Measurements from ENCODE around the gene PRDM5. TPM values are rescaled to one million over a fixed set of nuclear protein-coding genes. Genes with fewer than 3 reads are reported as not detected.
A peak's percentile ranks its signal among the peaks of the same experiment; 100 is the strongest.

The PRDM5 gene
- total RNA-seq, 1 donor from 2014 or later: not detected

GRCh38 chr4:120865985-120866384, 56.5 kb downstream of the PRDM5 start:
- no peaks in the 10 kb centered on the region for H3K4me1 Mint-ChIP-seq (ENCODE audit: low read depth)

GRCh38 chr4:120864969-120865368, 57.6 kb downstream of the PRDM5 start:
- Mint-ChIP-seq H3K27ac (no peak overlapping the region), H3K4me3 (ENCODE audit: low read depth) (no peak overlapping the region), H3K4me1 (ENCODE audit: low read depth) (no peaks in the 10 kb centered on the region), H3K27me3 (ENCODE audit: low read depth) (peaks cover 8% of the 10 kb centered on the region), H3K9me3 (no peaks in the 10 kb centered on the region), H3K36me3 (ENCODE audit: low read depth) (no peaks in the 10 kb centered on the region)
- DNase-seq (ENCODE audit: low spot score): no peak
- intact Hi-C loops (cut with micrococcal nuclease): no loop called here

More at GRCh38 chr4:120865985-120866384, 56.5 kb downstream of the PRDM5 start:
- intact Hi-C loops (cut with micrococcal nuclease): no loop called here
- H3K27ac Mint-ChIP-seq: no peak overlapping the region
- H3K9me3 Mint-ChIP-seq: no peaks in the 10 kb centered on the region
- peaks cover 11% of the 10 kb centered on the region for H3K27me3 Mint-ChIP-seq (ENCODE audit: low read depth)
- H3K4me3 Mint-ChIP-seq (ENCODE audit: low read depth): no peak overlapping the region
- no peaks in the 10 kb centered on the region for H3K36me3 Mint-ChIP-seq (ENCODE audit: low read depth)
- DNase-seq (ENCODE audit: low spot score): no peak

- H3K4me3 Mint-ChIP-seq (ENCODE audit: low read depth): no peak overlapping the region
- peaks cover 10% of the 10 kb centered on the region for H3K27me3 Mint-ChIP-seq (ENCODE audit: low read depth)
- DNase-seq (ENCODE audit: low spot score): no peak
- H3K27ac Mint-ChIP-seq: no peak overlapping the region
- intact Hi-C loops (cut with micrococcal nuclease): no loop called here
- peaks cover 3% of the 10 kb centered on the region for H3K4me1 Mint-ChIP-seq (ENCODE audit: low read depth)
- H3K9me3 Mint-ChIP-seq: no peaks in the 10 kb centered on the region
- no peaks in the 10 kb centered on the region for H3K36me3 Mint-ChIP-seq (ENCODE audit: low read depth)
Measured at GRCh38 chr4:120862432-120862831, 60.1 kb downstream of the PRDM5 start.

- no peak for DNase-seq (ENCODE audit: low spot score)
- H3K36me3 Mint-ChIP-seq (ENCODE audit: low read depth): no peaks in the 10 kb centered on the region
- intact Hi-C loops (cut with micrococcal nuclease): no loop called here
- H3K4me3 Mint-ChIP-seq (ENCODE audit: low read depth): no peak overlapping the region
- peaks cover 5% of the 10 kb centered on the region for H3K4me1 Mint-ChIP-seq (ENCODE audit: low read depth)
- peaks cover 10% of the 10 kb centered on the region for H3K27me3 Mint-ChIP-seq (ENCODE audit: low read depth)
- no peaks in the 10 kb centered on the region for H3K9me3 Mint-ChIP-seq
- H3K27ac Mint-ChIP-seq: no peak overlapping the region
Measured at GRCh38 chr4:120861852-120862251, 60.7 kb downstream of the PRDM5 start.

- H3K27ac Mint-ChIP-seq: no peak overlapping the region
Measured at GRCh38 chr4:120858776-120859175, 63.8 kb downstream of the PRDM5 start.

GRCh38 chr4:120857312-120857711, 65.2 kb downstream of the PRDM5 start:
- peaks cover 8% of the 10 kb centered on the region for H3K27me3 Mint-ChIP-seq (ENCODE audit: low read depth)
- no peak for DNase-seq (ENCODE audit: low spot score)
- no peak overlapping the region for H3K4me3 Mint-ChIP-seq (ENCODE audit: low read depth)
- H3K36me3 Mint-ChIP-seq (ENCODE audit: low read depth): no peaks in the 10 kb centered on the region
- peaks cover 14% of the 10 kb centered on the region for H3K4me1 Mint-ChIP-seq (ENCODE audit: low read depth)
- no peak overlapping the region for H3K27ac Mint-ChIP-seq
- no peaks in the 10 kb centered on the region for H3K9me3 Mint-ChIP-seq
- intact Hi-C loops (cut with micrococcal nuclease): no loop called here

More at GRCh38 chr4:120858776-120859175, 63.8 kb downstream of the PRDM5 start:
- H3K4me3 Mint-ChIP-seq (ENCODE audit: low read depth): no peak overlapping the region
- no peak for DNase-seq (ENCODE audit: low spot score)
- peaks cover 9% of the 10 kb centered on the region for H3K27me3 Mint-ChIP-seq (ENCODE audit: low read depth)
- intact Hi-C loops (cut with micrococcal nuclease): no loop called here
- H3K4me1 Mint-ChIP-seq (ENCODE audit: low read depth): peaks cover 14% of the 10 kb centered on the region
- H3K9me3 Mint-ChIP-seq: no peaks in the 10 kb centered on the region
- no peaks in the 10 kb centered on the region for H3K36me3 Mint-ChIP-seq (ENCODE audit: low read depth)

- Mint-ChIP-seq H3K36me3 (ENCODE audit: low read depth) (no peaks in the 10 kb centered on the region), H3K9me3 (no peaks in the 10 kb centered on the region), H3K4me1 (ENCODE audit: low read depth) (peaks cover 14% of the 10 kb centered on the region), H3K27me3 (ENCODE audit: low read depth) (peaks cover 8% of the 10 kb centered on the region), H3K4me3 (ENCODE audit: low read depth) (no peak overlapping the region), H3K27ac (no peak overlapping the region)
- no peak for DNase-seq (ENCODE audit: low spot score)
- intact Hi-C loops (cut with micrococcal nuclease): no loop called here
Measured at GRCh38 chr4:120856294-120856693, 66.2 kb downstream of the PRDM5 start.

GRCh38 chr4:120855307-120856001, 67.1 kb downstream of the PRDM5 start:
- Mint-ChIP-seq H3K4me1 (ENCODE audit: low read depth) (peaks cover 14% of the 10 kb centered on the region), H3K9me3 (no peaks in the 10 kb centered on the region), H3K27ac (no peak overlapping the region), H3K4me3 (ENCODE audit: low read depth) (no peak overlapping the region), H3K27me3 (ENCODE audit: low read depth) (peaks cover 10% of the 10 kb centered on the region), H3K36me3 (ENCODE audit: low read depth) (no peaks in the 10 kb centered on the region)
- no peak for DNase-seq (ENCODE audit: low spot score)
- intact Hi-C loops (cut with micrococcal nuclease): no loop called here

GRCh38 chr4:120853161-120853935, 69.2 kb downstream of the PRDM5 start:
- H3K36me3 Mint-ChIP-seq (ENCODE audit: low read depth): no peaks in the 10 kb centered on the region

GRCh38 chr4:120850018-120850599, 72.4 kb downstream of the PRDM5 start:
- no peak overlapping the region for H3K27ac Mint-ChIP-seq
- peaks cover 16% of the 10 kb centered on the region for H3K4me1 Mint-ChIP-seq (ENCODE audit: low read depth)
- no peak overlapping the region for H3K4me3 Mint-ChIP-seq (ENCODE audit: low read depth)
- intact Hi-C loops (cut with micrococcal nuclease): no loop called here
- peaks cover 14% of the 10 kb centered on the region for H3K27me3 Mint-ChIP-seq (ENCODE audit: low read depth)
- H3K36me3 Mint-ChIP-seq (ENCODE audit: low read depth): no peaks in the 10 kb centered on the region
- no peaks in the 10 kb centered on the region for H3K9me3 Mint-ChIP-seq
- no peak for DNase-seq (ENCODE audit: low spot score)

More at GRCh38 chr4:120853161-120853935, 69.2 kb downstream of the PRDM5 start:
- intact Hi-C loops (cut with micrococcal nuclease): no loop called here
- peaks cover 12% of the 10 kb centered on the region for H3K4me1 Mint-ChIP-seq (ENCODE audit: low read depth)
- DNase-seq (ENCODE audit: low spot score): no peak
- H3K9me3 Mint-ChIP-seq: no peaks in the 10 kb centered on the region
- H3K27ac Mint-ChIP-seq: no peak overlapping the region
- H3K4me3 Mint-ChIP-seq (ENCODE audit: low read depth): no peak overlapping the region
- peaks cover 14% of the 10 kb centered on the region for H3K27me3 Mint-ChIP-seq (ENCODE audit: low read depth)

GRCh38 chr4:120847019-120847582, 75.4 kb downstream of the PRDM5 start:
- intact Hi-C loops (cut with micrococcal nuclease): loop anchor here (10.0 kb wide), 1 partner anchor 58 kb away; no protein-coding TSS in a partner anchor
- no peaks in the 10 kb centered on the region for H3K36me3 Mint-ChIP-seq (ENCODE audit: low read depth)
- H3K27me3 Mint-ChIP-seq (ENCODE audit: low read depth): peaks cover 14% of the 10 kb centered on the region
- no peaks in the 10 kb centered on the region for H3K9me3 Mint-ChIP-seq
- no peak overlapping the region for H3K27ac Mint-ChIP-seq
- peaks cover 26% of the 10 kb centered on the region for H3K4me1 Mint-ChIP-seq (ENCODE audit: low read depth)
- DNase-seq (ENCODE audit: low spot score): no peak
- H3K4me3 Mint-ChIP-seq (ENCODE audit: low read depth): no peak overlapping the region

GRCh38 chr4:120844528-120844921, 78.0 kb downstream of the PRDM5 start:
- H3K27me3 Mint-ChIP-seq (ENCODE audit: low read depth): peaks cover 4% of the 10 kb centered on the region
- H3K27ac Mint-ChIP-seq: peak overlapping the region; percentile 23
- H3K4me1 Mint-ChIP-seq (ENCODE audit: low read depth): peaks cover 26% of the 10 kb centered on the region
- no peak overlapping the region for H3K4me3 Mint-ChIP-seq (ENCODE audit: low read depth)
- no peak for DNase-seq (ENCODE audit: low spot score)
- intact Hi-C loops (cut with micrococcal nuclease): loop anchor here (2.0 to 10.0 kb wide), 2 partner anchors 24 to 60 kb away; no protein-coding TSS in a partner anchor
- no peaks in the 10 kb centered on the region for H3K9me3 Mint-ChIP-seq
- H3K36me3 Mint-ChIP-seq (ENCODE audit: low read depth): no peaks in the 10 kb centered on the region
